HCT116 (cell line): ENCODE measurements around the gene UBE2S. TPM values are rescaled to one million over a fixed set of nuclear protein-coding genes. Genes with fewer than 3 reads are reported as not detected.

Source experiments
- ATAC-seq: fragments of 200-7000 bp; cut with Tn5 transposase; 2 replicates; pipeline ENCODE4 v1.9.1; 2020; ENCODE audit warnings: mild to moderate bottlenecking, moderate library complexity
- BruUV-seq: library from RNA; stranded (reverse); fragments of 400-500 nt; replicated peaks from 2 replicates; lab custom pipeline; 2021; lab: Mats Ljungman, UMichigan
- CTCF ChIA-PET: fragments of 300-600 bp; sonication (Branson Sonifier 250); formaldehyde crosslinking; loops from one replicate; lab custom pipeline; 2021; ENCODE audit warnings: antibody characterized with exemption; lab: Charles Lee
- POLR2A ChIA-PET: fragments of 300-600, 350-600 bp; sonication (Branson Sonifier 250); formaldehyde crosslinking; loops from one replicate; lab custom pipeline; 2021; ENCODE audit warnings: antibody characterized with exemption; lab: Charles Lee
- RAD21 ChIA-PET, 2 experiments: fragments of 300-600 bp; sonication (Branson Sonifier 250); formaldehyde crosslinking; loops; one replicate each; lab custom pipeline; 2023; ENCODE audit warnings: low total read pairs in 2 of 2; ENCODE audit not compliant: uncharacterized antibody in 2 of 2, unreplicated experiment in 2 of 2, low non-redundant PET in 1 of 2; lab: Charles Lee
- DNase-seq: peaks from one replicate; pipeline ENCODE4 v3.0.0-alpha.2; 2010; ENCODE audit warnings: low read depth, low spot score
- H2AFZ ChIP-seq: fragments of 200-600 bp; shearing (Covaris generic), sonication (generic); 2 replicates; pipeline ENCODE4 v1.6.1; 2017; ENCODE audit warnings: low read depth, mixed run types, mixed read lengths, antibody characterized with exemption, low read length; ENCODE audit not compliant: poor library complexity, severe bottlenecking
- H3K27ac ChIP-seq: 2 replicates; pipeline ENCODE4 v1.5.1; 2012; ENCODE audit warnings: low read depth, low read length
- H3K27me3 ChIP-seq: fragments of 200-600 bp; sonication (generic); 2 replicates; pipeline ENCODE4 v1.6.1; 2016; ENCODE audit warnings: mixed run types, low read length, mixed read lengths; ENCODE audit not compliant: insufficient read depth
- H3K36me3 ChIP-seq, 2 experiments: fragments of 200-500 bp in 1 of 2; fragments of 200-600 bp in 1 of 2; sonication (Bioruptor generic) in 1 of 2; sonication (generic) in 1 of 2; 2 replicates each; pipeline versions ENCODE4 v1.5.1 to v1.6.1; 2014 to 2016; ENCODE audit warnings: low read length in 2 of 2, inconsistent platforms in 1 of 2, mixed read lengths in 1 of 2, mixed run types in 1 of 2; ENCODE audit not compliant: insufficient read depth in 2 of 2, control insufficient read depth in 1 of 2
- H3K4me1 ChIP-seq, 2 experiments: fragments of 200-600 bp in 1 of 2; sonication (generic) in 1 of 2; 2 replicates each; pipeline versions ENCODE4 v1.5.1 to v1.6.1; 2012 to 2017; ENCODE audit warnings: low read length in 2 of 2, inconsistent platforms in 1 of 2, mild to moderate bottlenecking in 1 of 2, mixed read lengths in 1 of 2, mixed run types in 1 of 2, moderate library complexity in 1 of 2; ENCODE audit not compliant: insufficient read depth in 2 of 2, control insufficient read depth in 1 of 2
- H3K4me2 ChIP-seq: fragments of 200-600 bp; sonication (generic); 2 replicates; pipeline ENCODE4 v1.6.1; 2017; ENCODE audit warnings: mixed run types, low read length, mixed read lengths
- H3K4me3 ChIP-seq, 2 experiments: fragments of 200-600 bp in 1 of 2; sonication (generic) in 1 of 2; replicated peaks in 1 of 2; 2 replicates each; pipeline ENCODE4 v1.5.1; 2011 to 2016; ENCODE audit warnings: low read length in 2 of 2, control low read depth in 1 of 2, low read depth in 1 of 2, mild to moderate bottlenecking in 1 of 2, mixed read lengths in 1 of 2, mixed run types in 1 of 2
- H3K79me2 ChIP-seq: fragments of 200-600 bp; sonication (generic); 2 replicates; pipeline ENCODE4 v1.6.1; 2017; ENCODE audit warnings: mild to moderate bottlenecking, mixed run types, low read length, moderate library complexity, mixed read lengths; ENCODE audit not compliant: insufficient read depth
- H3K9ac ChIP-seq: fragments of 200-600 bp; sonication (generic); 2 replicates; pipeline ENCODE4 v1.6.1; 2016; ENCODE audit warnings: low read length, mixed read lengths
- H3K9me2 ChIP-seq: fragments of 200-600 bp; sonication (generic), shearing (Covaris generic); 2 replicates; pipeline ENCODE4 v1.6.1; 2017; ENCODE audit warnings: mixed run types, mild to moderate bottlenecking, moderate library complexity; ENCODE audit not compliant: insufficient read depth
- H3K9me3 ChIP-seq, 2 experiments: fragments of 200-500 bp in 1 of 2; fragments of 200-600 bp in 1 of 2; sonication (Bioruptor generic) in 1 of 2; sonication (generic) in 1 of 2; 2 replicates each; pipeline ENCODE4 v1.6.1; 2014 to 2017; ENCODE audit warnings: low read length in 2 of 2, mixed read lengths in 2 of 2, inconsistent platforms in 1 of 2, low read depth in 1 of 2, mild to moderate bottlenecking in 1 of 2, mixed run types in 1 of 2, moderate library complexity in 1 of 2; ENCODE audit not compliant: control insufficient read depth in 1 of 2, insufficient read depth in 1 of 2
- H4K20me1 ChIP-seq: fragments of 200-600 bp; sonication (generic), shearing (Covaris generic); 2 replicates; pipeline ENCODE4 v1.6.1; 2017; ENCODE audit warnings: mixed run types, mild to moderate bottlenecking, moderate library complexity; ENCODE audit not compliant: insufficient read depth
- EGR1 ChIP-seq: IDR thresholded peaks from 2 replicates; pipeline ENCODE4 v1.6.1; 2012; ENCODE audit warnings: low read depth
- FOSL1 ChIP-seq: IDR thresholded peaks from 2 replicates; pipeline ENCODE4 v1.6.1; 2012; ENCODE audit warnings: low read depth
- RAD21 ChIP-seq: IDR thresholded peaks from 2 replicates; pipeline ENCODE4 v1.6.1; 2012; ENCODE audit warnings: low read depth, mild to moderate bottlenecking
- intact Hi-C: fragments of 100-400 bp; cut with micrococcal nuclease; formaldehyde crosslinking; loops from 2 replicates; pipeline ENCODE4 v1.10.0; 2022
- total RNA-seq: library from RNA; stranded (reverse); gene quantifications from one replicate; pipeline ENCODE4 v1.2.1, GENCODE V29; 2021; ENCODE audit not compliant: unreplicated experiment
- TF ChIP-seq, protein P1 (sequence below): IDR thresholded peaks from 2 replicates; pipeline ENCODE4 v1.6.1; 2012
- TF ChIP-seq, protein P2 (sequence below), 3 experiments: fragments of 200-600 bp in 1 of 3; sonication (generic) in 1 of 3; IDR thresholded peaks in 2 of 3; conservative IDR thresholded peaks in 1 of 3; 2 replicates each; pipeline ENCODE4 v1.5.1; 2012 to 2017; ENCODE audit warnings: low read depth in 2 of 3, low read length in 2 of 3, antibody characterized with exemption in 1 of 3, borderline replicate concordance in 1 of 3, control low read depth in 1 of 3, mild to moderate bottlenecking in 1 of 3, mixed read lengths in 1 of 3, mixed run types in 1 of 3, moderate library complexity in 1 of 3; ENCODE audit not compliant: insufficient read depth in 1 of 3
- TF ChIP-seq, protein P3 (sequence below): IDR thresholded peaks from 2 replicates; pipeline ENCODE4 v1.6.1; 2012

The UBE2S gene
- total RNA-seq, 1 experiment from 2014 or later: 515 TPM

DNA sequence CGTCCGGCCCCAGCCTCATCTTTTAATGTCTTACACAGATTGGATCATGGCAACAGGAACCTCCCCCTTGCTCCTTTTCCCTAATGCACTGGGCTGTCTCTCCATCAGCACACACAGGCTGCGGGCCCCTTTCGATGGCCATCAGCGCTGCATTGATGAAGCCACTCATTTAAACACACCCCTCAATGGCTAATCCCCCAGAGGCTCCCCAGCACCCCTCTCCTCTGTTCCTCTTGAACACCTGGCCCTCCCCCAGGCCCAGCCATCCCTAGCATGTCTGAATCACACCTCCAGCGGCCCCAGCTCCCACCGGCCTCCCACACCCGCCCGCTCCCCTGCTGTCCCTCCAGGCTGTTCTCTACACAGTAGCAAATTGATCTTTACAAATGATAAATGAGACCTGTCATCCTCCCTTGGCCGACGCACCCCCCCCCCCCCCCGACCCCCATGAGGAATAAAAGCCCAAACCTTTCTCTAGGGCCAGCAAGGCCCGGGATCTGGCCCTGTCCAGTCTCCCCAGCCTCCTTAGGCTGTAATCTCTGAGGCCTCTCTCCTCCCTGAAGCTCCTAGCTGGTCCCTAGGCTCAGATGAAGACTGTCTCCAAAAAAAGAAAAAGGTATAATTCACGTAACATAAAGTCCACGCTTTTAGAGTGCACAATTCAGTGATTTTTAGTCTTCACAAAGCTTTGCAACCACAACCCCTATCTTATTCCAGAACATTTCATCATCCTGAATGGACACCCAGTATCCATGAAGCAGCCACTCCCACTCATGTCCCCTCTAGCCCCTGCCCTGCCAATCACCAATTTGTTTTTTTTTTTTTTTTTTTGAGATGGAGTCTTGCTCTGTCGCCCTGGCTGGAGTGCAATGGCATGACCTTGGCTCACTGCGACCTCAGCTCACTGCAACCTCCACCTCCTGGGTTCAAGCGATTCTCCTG is 14.5 kb downstream of the UBE2S start:
- no peaks in the 10 kb centered on the region for H3K9me3 ChIP-seq
- ChIA-PET RAD21 (no interaction called here), POLR2A (interaction anchor here (0.6 to 2.8 kb wide), 5 partner anchors 9 to 20 kb away, joined by 3 to 17 read pairs (median 3); partner anchors contain the start of genes TMEM238 and UBE2S), CTCF (no interaction called here)
- no peak for ATAC-seq
- BruUV-seq: no TSS peak
- peaks cover 16% of the 10 kb centered on the region for H3K79me2 ChIP-seq
- H3K4me3 ChIP-seq: no peak overlapping the region
- H3K27ac ChIP-seq: no peak overlapping the region
- intact Hi-C loops: no loop called here
- H3K9me2 ChIP-seq: no peaks in the 10 kb centered on the region
- DNase-seq: no peak
- TF ChIP-seq FOSL1 (no peak), RAD21 (no peak), EGR1 (no peak)
- TF ChIP-seq, protein P1, sequence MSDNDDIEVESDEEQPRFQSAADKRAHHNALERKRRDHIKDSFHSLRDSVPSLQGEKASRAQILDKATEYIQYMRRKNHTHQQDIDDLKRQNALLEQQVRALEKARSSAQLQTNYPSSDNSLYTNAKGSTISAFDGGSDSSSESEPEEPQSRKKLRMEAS: no peak
- TF ChIP-seq, protein P2, sequence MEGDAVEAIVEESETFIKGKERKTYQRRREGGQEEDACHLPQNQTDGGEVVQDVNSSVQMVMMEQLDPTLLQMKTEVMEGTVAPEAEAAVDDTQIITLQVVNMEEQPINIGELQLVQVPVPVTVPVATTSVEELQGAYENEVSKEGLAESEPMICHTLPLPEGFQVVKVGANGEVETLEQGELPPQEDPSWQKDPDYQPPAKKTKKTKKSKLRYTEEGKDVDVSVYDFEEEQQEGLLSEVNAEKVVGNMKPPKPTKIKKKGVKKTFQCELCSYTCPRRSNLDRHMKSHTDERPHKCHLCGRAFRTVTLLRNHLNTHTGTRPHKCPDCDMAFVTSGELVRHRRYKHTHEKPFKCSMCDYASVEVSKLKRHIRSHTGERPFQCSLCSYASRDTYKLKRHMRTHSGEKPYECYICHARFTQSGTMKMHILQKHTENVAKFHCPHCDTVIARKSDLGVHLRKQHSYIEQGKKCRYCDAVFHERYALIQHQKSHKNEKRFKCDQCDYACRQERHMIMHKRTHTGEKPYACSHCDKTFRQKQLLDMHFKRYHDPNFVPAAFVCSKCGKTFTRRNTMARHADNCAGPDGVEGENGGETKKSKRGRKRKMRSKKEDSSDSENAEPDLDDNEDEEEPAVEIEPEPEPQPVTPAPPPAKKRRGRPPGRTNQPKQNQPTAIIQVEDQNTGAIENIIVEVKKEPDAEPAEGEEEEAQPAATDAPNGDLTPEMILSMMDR (IDR thresholded peaks at IDR 0.05 in 2 of 3, conservative IDR thresholded peaks at IDR 0.05 in 1 of 3; ENCODE audit: borderline replicate concordance in 1 of 3, insufficient read depth in 1 of 3, low read depth in 2 of 3, low read length in 2 of 3): no peak
- TF ChIP-seq, protein P3, sequence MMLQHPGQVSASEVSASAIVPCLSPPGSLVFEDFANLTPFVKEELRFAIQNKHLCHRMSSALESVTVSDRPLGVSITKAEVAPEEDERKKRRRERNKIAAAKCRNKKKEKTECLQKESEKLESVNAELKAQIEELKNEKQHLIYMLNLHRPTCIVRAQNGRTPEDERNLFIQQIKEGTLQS: no peak
- no peak overlapping the region for H2AFZ ChIP-seq
- H4K20me1 ChIP-seq: peaks cover 31% of the 10 kb centered on the region; the same call in 1 of the 2 replicates
- H3K36me3 ChIP-seq: peaks cover 9 to 21% of the 10 kb centered on the region in 2 experiments
- H3K4me2 ChIP-seq: no peak overlapping the region
- no peaks in the 10 kb centered on the region for H3K27me3 ChIP-seq
- no peak overlapping the region for H3K9ac ChIP-seq
- H3K4me1 ChIP-seq: peaks cover 5 to 37% of the 10 kb centered on the region in 2 experiments
